Gastrocnemius medialis (tissue), 4 donors: ENCODE results near the gene ELOF1. TPM values are rescaled to one million over a fixed set of nuclear protein-coding genes. Genes with fewer than 3 reads are reported as not detected.
"Not testable (repeated sequence)": the region's sequence is repeated elsewhere in the genome, so short reads cannot be mapped to it uniquely, and the experiment has no call there.

Experiments
- ATAC-seq, 2 donors: fragments of 150-250 bp; one replicate each; pipeline ENCODE4 v1.9.1; 2016
- DNase-seq, 2 donors: peaks; one replicate each; pipeline ENCODE4 v3.0.0-alpha.2; 2019
- H3K27ac ChIP-seq, 4 donors: fragments of 200-600 bp; sonication (generic); 1 replicate in 1 of 4; 2 replicates in 3 of 4; pipeline ENCODE4 v1.5.1; 2016 to 2018; ENCODE audit warnings: mild to moderate bottlenecking in 2 of 4, moderate library complexity in 1 of 4
- H3K27me3 ChIP-seq, 3 donors: fragments of 200-600 bp; sonication (generic) in 2 of 3; 1 replicate in 1 of 3; 2 replicates in 2 of 3; pipeline versions ENCODE4 v1.5.1 to v1.6.0; 2016 to 2019; ENCODE audit warnings: mild to moderate bottlenecking in 1 of 3, moderate library complexity in 1 of 3
- H3K36me3 ChIP-seq, 2 donors: fragments of 200-600 bp; sonication (generic) in 1 of 2; one replicate each; pipeline ENCODE4 v1.5.1; 2017 to 2018
- H3K4me1 ChIP-seq, 2 donors: fragments of 200-600 bp; sonication (generic) in 1 of 2; one replicate each; pipeline ENCODE4 v1.5.1; 2016 to 2017; ENCODE audit warnings: mild to moderate bottlenecking in 2 of 2
- H3K4me3 ChIP-seq, 4 donors: fragments of 200-600 bp; sonication (generic) in 3 of 4; 1 replicate in 1 of 4; 2 replicates in 3 of 4; pipeline ENCODE4 v1.5.1; 2016 to 2019; ENCODE audit warnings: mild to moderate bottlenecking in 2 of 4
- H3K9me3 ChIP-seq, 3 donors: fragments of 200-600 bp; sonication (generic) in 2 of 3; 1 replicate in 1 of 3; 2 replicates in 2 of 3; pipeline ENCODE4 v1.5.1; 2016 to 2019
- POLR2A ChIP-seq, 2 donors: fragments of 450-650 bp; IDR thresholded peaks; one replicate each; pipeline ENCODE4 v1.6.1; 2017; ENCODE audit warnings: antibody characterized with exemption in 2 of 2, mild to moderate bottlenecking in 2 of 2, moderate library complexity in 2 of 2
- in situ Hi-C, 4 donors: fragments of 200-750 bp; cut with MboI; loops; one replicate each; pipeline versions ENCODE4 v1.15.0 to v1.8.0; 2017; ENCODE audit warnings: low sequenced_read_pairs in 4 of 4
- intact Hi-C: fragments of 100-400 bp; cut with DNase I; formaldehyde crosslinking; loops from one replicate; pipeline ENCODE4 v1.15.1; 2023; ENCODE audit warnings: low total_unique reads
- total RNA-seq, 4 donors: library from RNA; depleted of rRNA; stranded (reverse); fragments of >200 nt; gene quantifications; one replicate each; pipeline versions ENCODE4 v1.1.0 to v1.2.3, GENCODE V29; 2016
- TF ChIP-seq, protein P1 (sequence below), 5 experiments: fragments of 450-650 bp in 3 of 5; fragments of 200-600 bp in 2 of 5; sonication (generic) in 2 of 5; IDR thresholded peaks in 4 of 5; conservative IDR thresholded peaks in 1 of 5; 1 replicate in 4 of 5; 2 replicates in 1 of 5; pipeline ENCODE4 v1.5.1; 2016 to 2019; ENCODE audit warnings: antibody characterized with exemption in 5 of 5, mild to moderate bottlenecking in 3 of 5, moderate library complexity in 3 of 5

ELOF1 gene
- total RNA-seq, 4 donors from 2014 or later: 21.5 to 37.5 (median 27.2) TPM

GRCh38 chr19:11578258-11579142, 19.5 kb upstream of the ELOF1 start:
- H3K4me3 ChIP-seq: peak overlapping the region in 2 of 4 donors; percentile 0 to 18
- in situ Hi-C loops: loop anchor here in 1 of 4 donors (25.0 kb wide), 1 partner anchor 191 kb away; the partner anchor contains the start of gene EPOR
- H3K27me3 ChIP-seq: peaks cover 8 to 19% (median 15%) of the 10 kb centered on the region in 3 donors
- DNase-seq: peak; percentile 41 to 48
- intact Hi-C loops: no loop called here
- no peaks in the 10 kb centered on the region for H3K4me1 ChIP-seq
- ATAC-seq: no peak
- H3K36me3 ChIP-seq: no peaks in the 10 kb centered on the region
- TF ChIP-seq, protein P1, sequence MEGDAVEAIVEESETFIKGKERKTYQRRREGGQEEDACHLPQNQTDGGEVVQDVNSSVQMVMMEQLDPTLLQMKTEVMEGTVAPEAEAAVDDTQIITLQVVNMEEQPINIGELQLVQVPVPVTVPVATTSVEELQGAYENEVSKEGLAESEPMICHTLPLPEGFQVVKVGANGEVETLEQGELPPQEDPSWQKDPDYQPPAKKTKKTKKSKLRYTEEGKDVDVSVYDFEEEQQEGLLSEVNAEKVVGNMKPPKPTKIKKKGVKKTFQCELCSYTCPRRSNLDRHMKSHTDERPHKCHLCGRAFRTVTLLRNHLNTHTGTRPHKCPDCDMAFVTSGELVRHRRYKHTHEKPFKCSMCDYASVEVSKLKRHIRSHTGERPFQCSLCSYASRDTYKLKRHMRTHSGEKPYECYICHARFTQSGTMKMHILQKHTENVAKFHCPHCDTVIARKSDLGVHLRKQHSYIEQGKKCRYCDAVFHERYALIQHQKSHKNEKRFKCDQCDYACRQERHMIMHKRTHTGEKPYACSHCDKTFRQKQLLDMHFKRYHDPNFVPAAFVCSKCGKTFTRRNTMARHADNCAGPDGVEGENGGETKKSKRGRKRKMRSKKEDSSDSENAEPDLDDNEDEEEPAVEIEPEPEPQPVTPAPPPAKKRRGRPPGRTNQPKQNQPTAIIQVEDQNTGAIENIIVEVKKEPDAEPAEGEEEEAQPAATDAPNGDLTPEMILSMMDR (IDR thresholded peaks at IDR 0.05 in 4 of 5, conservative IDR thresholded peaks at IDR 0.05 in 1 of 5): no peak
- TF ChIP-seq POLR2A (IDR thresholded peaks at IDR 0.05): peak in 1 of 2 donors; percentile 17
- H3K9me3 ChIP-seq: no peaks in the 10 kb centered on the region
- H3K27ac ChIP-seq: peak overlapping the region in 1 of 4 donors; percentile 18

- in situ Hi-C loops: loop anchor here in 1 of 4 donors (25.0 kb wide), 1 partner anchor 190 kb away; the partner anchor contains the start of gene EPOR
- Histone ChIP-seq H3K27ac (peak within 1 kb of the TSS in 1 of 4 donors; percentile 18), H3K9me3 (no peaks in the 10 kb centered on the region), H3K27me3 (peaks cover 8 to 19% (median 15%) of the 10 kb centered on the region in 3 donors), H3K4me3 (peak within 1 kb of the TSS in 2 of 4 donors; percentile 0 to 18), H3K36me3 (no peaks in the 10 kb centered on the region), H3K4me1 (no peaks in the 10 kb centered on the region)
- DNase-seq (no peak), ATAC-seq (peak in 1 of 2 donors; percentile 36)
- TF ChIP-seq POLR2A (IDR thresholded peaks at IDR 0.05): no peak
- TF ChIP-seq, protein P1 (IDR thresholded peaks at IDR 0.05 in 4 of 5, conservative IDR thresholded peaks at IDR 0.05 in 1 of 5): no peak
- intact Hi-C loops: no loop called here
These were observed 18.6 kb upstream of the ELOF1 start, which contains the start of gene ACP5 for GRCh38 chr19:11577451-11578257. ACP5 (minus strand) TSS chr19:11577645; CDS start chr19:11577317, 328 bp downstream.

GRCh38 chr19:11576227-11576626, 17.2 kb upstream of the ELOF1 start:
- ATAC-seq (no peak), DNase-seq (no peak)
- H3K27ac ChIP-seq: no peak overlapping the region
- no peaks in the 10 kb centered on the region for H3K4me1 ChIP-seq
- H3K9me3 ChIP-seq: no peaks in the 10 kb centered on the region
- H3K27me3 ChIP-seq: peaks cover 8 to 19% (median 15%) of the 10 kb centered on the region in 3 donors
- H3K36me3 ChIP-seq: no peaks in the 10 kb centered on the region
- intact Hi-C loops (no loop called here), in situ Hi-C loops (loop anchor here in 1 of 4 donors (25.0 kb wide), 1 partner anchor 189 kb away; the partner anchor contains the start of gene EPOR)
- TF ChIP-seq, protein P1 (IDR thresholded peaks at IDR 0.05 in 4 of 5, conservative IDR thresholded peaks at IDR 0.05 in 1 of 5): no peak
- H3K4me3 ChIP-seq: no peak overlapping the region

- Histone ChIP-seq H3K36me3 (no peaks in the 10 kb centered on the region), H3K27me3 (peaks cover 8 to 14% (median 11%) of the 10 kb centered on the region in 3 donors), H3K4me3 (no peak overlapping the region), H3K9me3 (no peaks in the 10 kb centered on the region), H3K4me1 (no peaks in the 10 kb centered on the region), H3K27ac (no peak overlapping the region)
- in situ Hi-C loops (loop anchor here in 1 of 4 donors (25.0 kb wide), 1 partner anchor 187 kb away; the partner anchor contains the start of gene EPOR), intact Hi-C loops (no loop called here)
- no peak for DNase-seq
- no peak for TF ChIP-seq POLR2A (IDR thresholded peaks at IDR 0.05)
- TF ChIP-seq, protein P1 (IDR thresholded peaks at IDR 0.05 in 4 of 5, conservative IDR thresholded peaks at IDR 0.05 in 1 of 5): no peak
- ATAC-seq: no peak
These were observed 15.7 kb upstream of the ELOF1 start for GRCh38 chr19:11574689-11575088.

DNA sequence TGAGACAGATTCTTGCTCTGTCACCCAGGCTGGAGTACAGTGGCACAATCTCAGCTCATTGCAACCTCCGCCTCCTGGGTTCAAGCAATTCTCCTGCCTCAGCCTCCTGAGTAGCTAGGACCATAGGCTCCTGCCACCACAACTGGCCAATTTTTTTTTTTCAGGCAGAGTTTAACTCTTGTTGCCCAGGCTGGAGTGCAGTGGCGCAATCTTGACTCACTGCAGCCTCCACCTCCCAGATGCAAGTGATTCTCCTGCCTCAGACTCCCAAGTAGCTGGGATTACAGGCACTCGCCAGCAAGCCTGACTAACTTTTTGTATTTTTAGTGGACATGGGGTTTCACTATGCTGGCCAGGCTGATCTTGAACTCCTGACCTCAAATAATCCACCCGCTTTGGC, 14.7 kb upstream of the ELOF1 start:
- H3K27ac ChIP-seq, H3K27me3 ChIP-seq, H3K9me3 ChIP-seq, in situ Hi-C loops, H3K4me3 ChIP-seq, ATAC-seq, DNase-seq, H3K36me3 ChIP-seq, H3K4me1 ChIP-seq, intact Hi-C loops: not testable (repeated sequence)

- intact Hi-C loops, H3K36me3 ChIP-seq, ATAC-seq, H3K27ac ChIP-seq, in situ Hi-C loops, H3K4me3 ChIP-seq, H3K27me3 ChIP-seq, H3K4me1 ChIP-seq, H3K9me3 ChIP-seq, DNase-seq: not testable (repeated sequence)
These were observed 14.3 kb upstream of the ELOF1 start for GRCh38 chr19:11573354-11573753.
